ENCODE data around the gene C1R.

The C1R gene

DNA sequence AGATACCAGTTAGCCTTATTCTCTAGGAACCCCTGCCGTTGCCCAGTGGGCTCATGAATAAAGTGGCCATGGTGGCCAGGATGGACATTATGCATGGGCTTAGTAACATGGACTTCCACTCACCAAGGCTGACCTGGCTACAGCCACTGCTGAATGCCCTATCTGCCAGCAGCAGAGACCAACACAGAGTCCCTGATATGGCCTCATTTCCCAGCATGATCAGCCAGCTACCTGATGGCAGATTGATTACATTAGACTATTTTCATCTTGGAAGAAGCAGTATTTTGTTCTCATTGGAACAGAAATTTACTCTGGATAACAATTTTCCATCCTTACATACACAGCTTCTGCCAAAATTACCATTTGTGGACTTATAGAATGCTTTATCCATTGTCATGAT, 57.8 kb downstream of the C1R start:
- Histone ChIP-seq H3K36me3 (ENCODE audit: insufficient read depth, low read length) (no peaks in the 10 kb centered on the region), H3K4me2 (ENCODE audit: low read depth, low read length, poor library complexity, severe bottlenecking) (no peak overlapping the region), H3K79me2 (ENCODE audit: insufficient read depth, low read length) (no peaks in the 10 kb centered on the region), H2AFZ (ENCODE audit: low read length) (no peak overlapping the region), H3K9me2 (replicated peaks; ENCODE audit: low read depth, low read length) (no peaks in the 10 kb centered on the region), H3F3A (ENCODE audit: low read depth) (no peaks in the 10 kb centered on the region), H3K27me3 (ENCODE audit: insufficient read depth, low read length, poor library complexity, severe bottlenecking) (no peaks in the 10 kb centered on the region), H3K9me3 (ENCODE audit: insufficient read depth, low read depth, low read length) (no peaks in the 10 kb centered on the region), H3K9ac (ENCODE audit: low read depth, low read length, poor library complexity, severe bottlenecking) (no peak overlapping the region), H4K20me1 (ENCODE audit: insufficient read depth, low read length, poor library complexity, severe bottlenecking) (no peaks in the 10 kb centered on the region), H3K4me1 (ENCODE audit: insufficient read depth, low read length, poor library complexity, severe bottlenecking) (peaks cover 4% of the 10 kb centered on the region), H3K4me3 (ENCODE audit: low read length, poor library complexity, severe bottlenecking) (no peak overlapping the region)
- TF ChIP-seq EZH2phosphoT487 (IDR thresholded peaks at IDR 0.05; ENCODE audit: borderline replicate concordance) = no peak
- TF ChIP-seq, protein P1, sequence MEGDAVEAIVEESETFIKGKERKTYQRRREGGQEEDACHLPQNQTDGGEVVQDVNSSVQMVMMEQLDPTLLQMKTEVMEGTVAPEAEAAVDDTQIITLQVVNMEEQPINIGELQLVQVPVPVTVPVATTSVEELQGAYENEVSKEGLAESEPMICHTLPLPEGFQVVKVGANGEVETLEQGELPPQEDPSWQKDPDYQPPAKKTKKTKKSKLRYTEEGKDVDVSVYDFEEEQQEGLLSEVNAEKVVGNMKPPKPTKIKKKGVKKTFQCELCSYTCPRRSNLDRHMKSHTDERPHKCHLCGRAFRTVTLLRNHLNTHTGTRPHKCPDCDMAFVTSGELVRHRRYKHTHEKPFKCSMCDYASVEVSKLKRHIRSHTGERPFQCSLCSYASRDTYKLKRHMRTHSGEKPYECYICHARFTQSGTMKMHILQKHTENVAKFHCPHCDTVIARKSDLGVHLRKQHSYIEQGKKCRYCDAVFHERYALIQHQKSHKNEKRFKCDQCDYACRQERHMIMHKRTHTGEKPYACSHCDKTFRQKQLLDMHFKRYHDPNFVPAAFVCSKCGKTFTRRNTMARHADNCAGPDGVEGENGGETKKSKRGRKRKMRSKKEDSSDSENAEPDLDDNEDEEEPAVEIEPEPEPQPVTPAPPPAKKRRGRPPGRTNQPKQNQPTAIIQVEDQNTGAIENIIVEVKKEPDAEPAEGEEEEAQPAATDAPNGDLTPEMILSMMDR (conservative IDR thresholded peaks at IDR 0.05; ENCODE audit: low read length) = no peak

DNA sequence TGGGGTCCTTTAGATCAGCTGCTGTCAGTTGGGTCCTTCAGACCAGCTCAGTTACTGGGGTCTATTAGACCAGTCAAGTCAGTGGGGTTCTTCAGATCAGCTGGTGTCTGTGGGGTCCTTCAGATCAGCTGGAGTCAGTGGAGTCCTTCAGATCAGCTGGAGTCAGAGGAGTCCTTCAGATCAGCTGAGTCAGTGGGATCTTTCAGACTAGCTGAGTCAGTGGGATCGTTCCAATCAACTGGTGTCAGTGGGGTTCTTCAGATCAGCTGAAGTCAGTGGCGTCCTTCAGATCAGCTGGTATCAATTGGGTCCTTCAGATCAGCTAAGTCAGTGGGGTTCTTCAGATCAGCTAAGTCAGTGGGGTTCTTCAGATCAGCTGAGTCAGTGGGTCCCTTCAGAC, 59.3 kb downstream of the C1R start:
- H3K36me3 ChIP-seq (ENCODE audit: insufficient read depth, low read length) = no peaks in the 10 kb centered on the region
- H3K4me1 ChIP-seq (ENCODE audit: insufficient read depth, low read length, poor library complexity, severe bottlenecking) = peaks cover 4% of the 10 kb centered on the region
- H3K79me2 ChIP-seq (ENCODE audit: insufficient read depth, low read length) = no peaks in the 10 kb centered on the region
- no peaks in the 10 kb centered on the region for H3K9me2 ChIP-seq (replicated peaks; ENCODE audit: low read depth, low read length)
- no peaks in the 10 kb centered on the region for H4K20me1 ChIP-seq (ENCODE audit: insufficient read depth, low read length, poor library complexity, severe bottlenecking)
- no peak overlapping the region for H2AFZ ChIP-seq (ENCODE audit: low read length)
- no peaks in the 10 kb centered on the region for H3F3A ChIP-seq (ENCODE audit: low read depth)
- TF ChIP-seq, protein P1 (conservative IDR thresholded peaks at IDR 0.05; ENCODE audit: low read length) = no peak
- no peak for TF ChIP-seq EZH2phosphoT487 (IDR thresholded peaks at IDR 0.05; ENCODE audit: borderline replicate concordance)
- no peaks in the 10 kb centered on the region for H3K27me3 ChIP-seq (ENCODE audit: insufficient read depth, low read length, poor library complexity, severe bottlenecking)
- no peak overlapping the region for H3K4me3 ChIP-seq (ENCODE audit: low read length, poor library complexity, severe bottlenecking)
- no peaks in the 10 kb centered on the region for H3K9me3 ChIP-seq (ENCODE audit: insufficient read depth, low read depth, low read length)
- H3K9ac ChIP-seq (ENCODE audit: low read depth, low read length, poor library complexity, severe bottlenecking) = no peak overlapping the region
- no peak overlapping the region for H3K4me2 ChIP-seq (ENCODE audit: low read depth, low read length, poor library complexity, severe bottlenecking)

DNA sequence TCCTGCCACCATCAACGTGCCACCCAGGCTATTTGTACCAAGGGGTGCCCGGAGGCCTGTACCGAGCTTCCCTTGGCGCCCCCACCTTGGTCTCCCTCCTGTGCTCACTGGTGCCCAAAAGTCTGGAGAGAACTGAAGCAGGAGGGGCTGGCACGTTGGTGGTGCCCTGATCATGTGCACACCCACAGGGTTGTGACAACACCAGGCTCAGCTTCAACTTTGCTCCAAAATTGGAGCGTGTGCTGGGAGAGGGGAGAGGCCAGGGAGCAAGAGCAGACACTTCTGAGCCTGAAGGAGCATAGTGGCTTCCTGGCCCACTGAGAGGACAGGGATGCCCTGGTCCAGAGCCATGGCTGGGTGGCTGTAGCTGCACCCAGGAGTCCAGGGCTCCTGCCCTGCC, 60.9 kb downstream of the C1R start:
- Histone ChIP-seq H3K4me3 (ENCODE audit: low read length, poor library complexity, severe bottlenecking) (no peak overlapping the region), H3K9ac (ENCODE audit: low read depth, low read length, poor library complexity, severe bottlenecking) (no peak overlapping the region), H3K36me3 (ENCODE audit: insufficient read depth, low read length) (no peaks in the 10 kb centered on the region), H3K4me1 (ENCODE audit: insufficient read depth, low read length, poor library complexity, severe bottlenecking) (no peaks in the 10 kb centered on the region), H3K4me2 (ENCODE audit: low read depth, low read length, poor library complexity, severe bottlenecking) (no peak overlapping the region), H2AFZ (ENCODE audit: low read length) (no peak overlapping the region), H3K27me3 (ENCODE audit: insufficient read depth, low read length, poor library complexity, severe bottlenecking) (no peaks in the 10 kb centered on the region), H3K9me2 (replicated peaks; ENCODE audit: low read depth, low read length) (no peaks in the 10 kb centered on the region), H3K9me3 (ENCODE audit: insufficient read depth, low read depth, low read length) (no peaks in the 10 kb centered on the region), H3F3A (ENCODE audit: low read depth) (no peaks in the 10 kb centered on the region), H4K20me1 (ENCODE audit: insufficient read depth, low read length, poor library complexity, severe bottlenecking) (no peaks in the 10 kb centered on the region), H3K79me2 (ENCODE audit: insufficient read depth, low read length) (no peaks in the 10 kb centered on the region)
- no peak for TF ChIP-seq EZH2phosphoT487 (IDR thresholded peaks at IDR 0.05; ENCODE audit: borderline replicate concordance)
- TF ChIP-seq, protein P1 (conservative IDR thresholded peaks at IDR 0.05; ENCODE audit: low read length) = no peak
